SK-N-SH (cell line): ENCODE results near the gene SARDH. TPM values are rescaled to one million over a fixed set of nuclear protein-coding genes. Genes with fewer than 3 reads are reported as not detected.

Experiments used
- CTCF ChIA-PET: fragments of 300-600, 350-600 bp; formaldehyde crosslinking; extraction: SDS; loops from one replicate; lab custom pipeline; 2021; lab: Yijun Ruan, JAX
- POLR2A ChIA-PET: fragments of 350-600 bp; sonication (Branson Sonifier 250); formaldehyde crosslinking; extraction: SDS; loops from one replicate; lab custom pipeline; 2020; ENCODE audit warnings: antibody characterized with exemption, inconsistent platforms; lab: Yijun Ruan, JAX
- DNase-seq: peaks from one replicate; pipeline ENCODE4 v3.0.0; 2012
- H2AFZ ChIP-seq: fragments of 200-600 bp; sonication (generic); 2 replicates; pipeline ENCODE4 v1.8.1; 2016; ENCODE audit warnings: antibody characterized with exemption, mild to moderate bottlenecking, low read depth
- H3F3A ChIP-seq: fragments of 200-600 bp; sonication (generic); replicated peaks from 2 replicates; pipeline ENCODE3; 2016; ENCODE audit warnings: antibody characterized with exemption, mild to moderate bottlenecking; ENCODE audit not compliant: insufficient read depth
- H3K27ac ChIP-seq, 2 experiments: fragments of 200-500 bp in 1 of 2; fragments of 200-600 bp in 1 of 2; sonication (Bioruptor generic) in 1 of 2; sonication (generic), shearing (Covaris generic) in 1 of 2; 2 replicates each; pipeline versions ENCODE4 v1.5.1 to v1.6.1; 2014 to 2016; ENCODE audit warnings: low read depth in 2 of 2, inconsistent platforms in 1 of 2, low read length in 1 of 2, mild to moderate bottlenecking in 1 of 2, mixed read lengths in 1 of 2
- H3K27me3 ChIP-seq: fragments of 200-600 bp; sonication (generic), shearing (Covaris generic); 2 replicates; pipeline ENCODE4 v1.6.1; 2016; ENCODE audit warnings: mixed run types; ENCODE audit not compliant: insufficient read depth
- H3K36me3 ChIP-seq, 2 experiments: fragments of 200-500 bp in 1 of 2; fragments of 200-600 bp in 1 of 2; sonication (Bioruptor generic) in 1 of 2; sonication (generic) in 1 of 2; replicated peaks in 1 of 2; 2 replicates each; pipeline versions ENCODE3 to v1.5.1; 2014 to 2016; ENCODE audit warnings: low read length in 1 of 2, mild to moderate bottlenecking in 1 of 2; ENCODE audit not compliant: insufficient read depth in 2 of 2, control insufficient read depth in 1 of 2
- H3K4me1 ChIP-seq, 2 experiments: fragments of 200-500 bp in 1 of 2; fragments of 200-600 bp in 1 of 2; sonication (Bioruptor generic) in 1 of 2; sonication (generic), shearing (Covaris generic) in 1 of 2; 2 replicates each; pipeline versions ENCODE4 v1.5.1 to v1.6.1; 2014 to 2016; ENCODE audit warnings: low read depth in 1 of 2, low read length in 1 of 2, mixed run types in 1 of 2; ENCODE audit not compliant: insufficient read depth in 2 of 2, control insufficient read depth in 1 of 2
- H3K4me2 ChIP-seq: fragments of 200-600 bp; sonication (generic), shearing (Covaris generic); 2 replicates; pipeline ENCODE4 v1.6.1; 2017; ENCODE audit warnings: mixed run types
- H3K4me3 ChIP-seq, 2 experiments: fragments of 200-500 bp in 1 of 2; fragments of 200-600 bp in 1 of 2; sonication (Bioruptor generic) in 1 of 2; sonication (generic), shearing (Covaris generic) in 1 of 2; 2 replicates each; pipeline versions ENCODE4 v1.5.1 to v1.8.1; 2014 to 2016; ENCODE audit warnings: low read depth in 2 of 2, inconsistent platforms in 1 of 2, low read length in 1 of 2, mild to moderate bottlenecking in 1 of 2, mixed read lengths in 1 of 2, moderate library complexity in 1 of 2
- H3K79me2 ChIP-seq: fragments of 200-600 bp; sonication (generic); 2 replicates; pipeline ENCODE4 v1.8.1; 2017; ENCODE audit warnings: mild to moderate bottlenecking; ENCODE audit not compliant: insufficient read depth
- H3K9ac ChIP-seq: fragments of 200-600 bp; sonication (generic); 2 replicates; pipeline ENCODE4 v1.6.1; 2017; ENCODE audit warnings: mixed run types
- H3K9me2 ChIP-seq: fragments of 200-600 bp; sonication (generic); 2 replicates; pipeline ENCODE4 v1.6.1; 2017; ENCODE audit warnings: mixed run types
- H3K9me3 ChIP-seq: fragments of 200-600 bp; sonication (generic); 2 replicates; pipeline ENCODE4 v1.6.1; 2017; ENCODE audit warnings: mixed run types, mild to moderate bottlenecking, moderate library complexity
- H4K20me1 ChIP-seq: fragments of 200-600 bp; sonication (generic); 2 replicates; pipeline ENCODE4 v1.6.1; 2017; ENCODE audit warnings: mild to moderate bottlenecking, mixed run types; ENCODE audit not compliant: insufficient read depth
- CHD2 ChIP-seq: fragments of 150-350 bp; IDR thresholded peaks from 2 replicates; pipeline ENCODE4 v1.6.1; 2018; ENCODE audit warnings: low read length; ENCODE audit not compliant: partially characterized antibody
- CTCF ChIP-seq: fragments of 200-600 bp; sonication (generic); IDR thresholded peaks from 2 replicates; pipeline ENCODE4 v1.6.1; 2017; ENCODE audit warnings: antibody characterized with exemption, mild to moderate bottlenecking, moderate library complexity
- FOXJ3 ChIP-seq: sonication (generic); formaldehyde crosslinking; IDR thresholded peaks from 2 replicates; pipeline ENCODE4 v1.5.1; 2020; ENCODE audit warnings: mild to moderate bottlenecking, missing genetic modification reagents
- FOXM1 ChIP-seq: IDR thresholded peaks from 2 replicates; pipeline ENCODE4 v1.4.0; 2012; ENCODE audit warnings: low read depth, mild to moderate bottlenecking
- GABPA ChIP-seq: IDR thresholded peaks from 2 replicates; pipeline ENCODE4 v1.4.0; 2012; ENCODE audit warnings: low read depth, mild to moderate bottlenecking
- GATA2 ChIP-seq: sonication (generic); formaldehyde crosslinking; IDR thresholded peaks from 2 replicates; pipeline ENCODE4 v1.5.0; 2020; ENCODE audit warnings: mild to moderate bottlenecking, missing genetic modification reagents
- MAX ChIP-seq: IDR thresholded peaks from 2 replicates; pipeline ENCODE4 v1.4.0; 2012; ENCODE audit warnings: low read depth
- MEF2A ChIP-seq: IDR thresholded peaks from 2 replicates; pipeline ENCODE4 v1.4.0; 2012; ENCODE audit warnings: low read depth, borderline replicate concordance
- MXI1 ChIP-seq: IDR thresholded peaks from 2 replicates; pipeline ENCODE4 v1.6.1; 2012; ENCODE audit warnings: mild to moderate bottlenecking, low read depth, low read length, improper control_type of control experiment
- NFIC ChIP-seq: IDR thresholded peaks from 2 replicates; pipeline ENCODE4 v1.4.0; 2012; ENCODE audit warnings: borderline replicate concordance
- POLR2AphosphoS5 ChIP-seq: IDR thresholded peaks from 2 replicates; pipeline ENCODE4 v1.6.1; 2012; ENCODE audit warnings: low read depth, low read length
- RXRA ChIP-seq: IDR thresholded peaks from 2 replicates; pipeline ENCODE4 v1.4.0; 2012; ENCODE audit warnings: low read depth, mild to moderate bottlenecking, borderline replicate concordance
- SIN3A ChIP-seq: IDR thresholded peaks from 2 replicates; pipeline ENCODE4 v1.6.1; 2012; ENCODE audit warnings: low read depth, mild to moderate bottlenecking, low read length, moderate library complexity, borderline replicate concordance
- TAF1 ChIP-seq: IDR thresholded peaks from 2 replicates; pipeline ENCODE4 v1.6.1; 2012; ENCODE audit warnings: low read depth, mild to moderate bottlenecking, low read length, moderate library complexity, borderline replicate concordance
- TCF12 ChIP-seq: IDR thresholded peaks from 2 replicates; pipeline ENCODE4 v1.4.0; 2012
- USF1 ChIP-seq: IDR thresholded peaks from 2 replicates; pipeline ENCODE4 v1.4.0; 2012; ENCODE audit warnings: low read depth, borderline replicate concordance
- ZBTB33 ChIP-seq: IDR thresholded peaks from 2 replicates; pipeline ENCODE4 v1.4.0; 2012; ENCODE audit warnings: low read depth, borderline replicate concordance
- WGBS: methylation state at CpG from one replicate; pipeline ENCODE4 v1.1.6; 2017; ENCODE audit warnings: low lambda C conversion rate; 5-methylcytosine and 5-hydroxymethylcytosine counted together
- polyA plus RNA-seq, 3 experiments: library from polyadenylated mRNA; depleted of rRNA; stranded (reverse); fragments of >200 nt; gene quantifications; 2 replicates each; pipeline ENCODE4 v1.2.3, GENCODE V29; 2012

The SARDH gene
- polyA plus RNA-seq, 1 of the 3 experiments (the other 2 are of a cell fraction), result 5.9 TPM

GRCh38 chr9:133701321-133701980 lies 36.7 kb downstream of the SARDH start:
- Histone ChIP-seq H3K4me3 (no peak overlapping the region), H3K9me2 (no peaks in the 10 kb centered on the region), H3K9me3 (no peaks in the 10 kb centered on the region), H4K20me1 (no peaks in the 10 kb centered on the region), H3K27ac (no peak overlapping the region), H3F3A (peaks cover 6% of the 10 kb centered on the region), H3K36me3 (no peaks in the 10 kb centered on the region), H3K9ac (no peak overlapping the region), H3K4me2 (no peak overlapping the region), H2AFZ (no peak overlapping the region), H3K4me1 (peaks cover 0 to 11% of the 10 kb centered on the region in 2 experiments; a peak in 1 of 4 replicates), H3K27me3 (no peaks in the 10 kb centered on the region), H3K79me2 (no peaks in the 10 kb centered on the region)
- CTCF ChIA-PET, result interaction anchor here (1.2 to 1.6 kb wide), 2 partner anchors 8 to 10 kb away, joined by 3 to 5 read pairs; no protein-coding TSS in a partner anchor
- WGBS, result 85% methylated on average over 24 of the region's 33 CpGs
- DNase-seq, result no peak
- POLR2A ChIA-PET, result interaction anchor here (0.9 kb wide), 1 partner anchor 10 kb away, joined by 3 read pairs; no protein-coding TSS in a partner anchor
- TF ChIP-seq MEF2A (no peak), TAF1 (no peak), TCF12 (no peak)

- Histone ChIP-seq H3F3A (peaks cover 6% of the 10 kb centered on the region), H3K4me3 (no peak overlapping the region), H4K20me1 (no peaks in the 10 kb centered on the region), H3K4me1 (peaks cover 0 to 11% of the 10 kb centered on the region in 2 experiments; a peak in 1 of 4 replicates)
- TF ChIP-seq GABPA (no peak), MEF2A (no peak), TCF12 (no peak), MAX (no peak), FOXM1 (no peak), SIN3A (no peak), RXRA (no peak), NFIC (no peak), USF1 (no peak), FOXJ3 (CRISPR knock-in tag) (no peak), GATA2 (CRISPR knock-in tag) (no peak), ZBTB33 (no peak), CHD2 (no peak), POLR2AphosphoS5 (no peak), TAF1 (no peak), CTCF (no peak), MXI1 (no peak)
- TF ChIP-seq, all 33 proteins: peak for 0
- Histone ChIP-seq H3K79me2 (no peaks in the 10 kb centered on the region), H2AFZ (no peak overlapping the region), H3K9me3 (no peaks in the 10 kb centered on the region), H3K9ac (no peak overlapping the region), H3K9me2 (no peaks in the 10 kb centered on the region), H3K27ac (no peak overlapping the region), H3K4me2 (no peak overlapping the region), H3K36me3 (no peaks in the 10 kb centered on the region), H3K27me3 (no peaks in the 10 kb centered on the region)
- 88% methylated on average over 4 of the region's 4 CpGs for WGBS
- POLR2A ChIA-PET, result interaction anchor here (0.9 kb wide), 1 partner anchor 10 kb away, joined by 3 read pairs; no protein-coding TSS in a partner anchor
- CTCF ChIA-PET, result interaction anchor here (1.1 to 1.6 kb wide), 3 partner anchors 8 to 111 kb away, joined by 3 to 5 read pairs (median 4); no protein-coding TSS in a partner anchor
- no peak for DNase-seq
Measured at GRCh38 chr9:133700819-133701320, 37.3 kb downstream of the SARDH start.
